Liver (tissue), 9 donors: ENCODE results near the gene MARK3. TPM values are rescaled to one million over a fixed set of nuclear protein-coding genes. Genes with fewer than 3 reads are reported as not detected.

Experiments used
- DNase-seq: peaks from one replicate; pipeline ENCODE4 v3.0.0-alpha.2; 2017; ENCODE audit warnings: low spot score
- H3K27ac ChIP-seq, 2 donors: one replicate each; pipeline ENCODE4 v1.7.0; 2013; ENCODE audit warnings: inconsistent platforms in 2 of 2, low read length in 2 of 2, control low read depth in 1 of 2, low read depth in 1 of 2, mild to moderate bottlenecking in 1 of 2
- H3K27me3 ChIP-seq, 4 donors: one replicate each; pipeline versions ENCODE4 v1.6.1 to v1.7.0; 2013; ENCODE audit warnings: low read length in 3 of 4, inconsistent platforms in 1 of 4, mild to moderate bottlenecking in 1 of 4, moderate library complexity in 1 of 4; ENCODE audit not compliant: control insufficient read depth in 4 of 4, insufficient read depth in 4 of 4
- H3K36me3 ChIP-seq, 4 donors: one replicate each; pipeline versions ENCODE4 v1.6.1 to v1.7.0; 2013; ENCODE audit warnings: low read length in 3 of 4, mild to moderate bottlenecking in 3 of 4, low read depth in 1 of 4, moderate library complexity in 1 of 4; ENCODE audit not compliant: control insufficient read depth in 4 of 4, insufficient read depth in 3 of 4
- H3K4me1 ChIP-seq, 4 donors: one replicate each; pipeline versions ENCODE4 v1.6.1 to v1.7.0; 2013; ENCODE audit warnings: low read length in 3 of 4, mild to moderate bottlenecking in 3 of 4, moderate library complexity in 1 of 4; ENCODE audit not compliant: control insufficient read depth in 4 of 4, insufficient read depth in 4 of 4
- H3K4me3 ChIP-seq, 3 donors: one replicate each; pipeline versions ENCODE4 v1.6.1 to v1.7.0; 2013; ENCODE audit warnings: low read length in 3 of 3, control low read depth in 1 of 3, low read depth in 1 of 3, mild to moderate bottlenecking in 1 of 3
- H3K9ac ChIP-seq, 2 donors: one replicate each; pipeline ENCODE4 v1.7.0; 2013; ENCODE audit warnings: low read length in 2 of 2, mild to moderate bottlenecking in 2 of 2, moderate library complexity in 2 of 2, control low read depth in 1 of 2, low read depth in 1 of 2
- H3K9me3 ChIP-seq, 4 donors: one replicate each; pipeline versions ENCODE4 v1.6.1 to v1.7.0; 2013; ENCODE audit warnings: low read length in 3 of 4; ENCODE audit not compliant: control insufficient read depth in 4 of 4
- ATF3 ChIP-seq: IDR thresholded peaks from 2 replicates; pipeline ENCODE4 v1.6.1; 2016; ENCODE audit warnings: antibody characterized with exemption
- EGR1 ChIP-seq, 2 donors: IDR thresholded peaks; 2 replicates each; pipeline ENCODE4 v1.6.1; 2016 to 2018; ENCODE audit warnings: antibody characterized with exemption in 2 of 2, low read depth in 2 of 2
- FOXA1 ChIP-seq: IDR thresholded peaks from 2 replicates; pipeline ENCODE4 v1.6.1; 2016; ENCODE audit warnings: antibody characterized with exemption
- FOXA2 ChIP-seq: IDR thresholded peaks from 2 replicates; pipeline ENCODE4 v1.6.1; 2016; ENCODE audit warnings: antibody characterized with exemption
- JUND ChIP-seq, 2 donors: IDR thresholded peaks; 2 replicates each; pipeline ENCODE4 v1.6.1; 2016; ENCODE audit warnings: antibody characterized with exemption in 2 of 2
- NR2F2 ChIP-seq: IDR thresholded peaks from 2 replicates; pipeline ENCODE4 v1.6.1; 2016; ENCODE audit warnings: antibody characterized with exemption
- RAD21 ChIP-seq, 2 donors: IDR thresholded peaks; 2 replicates each; pipeline ENCODE4 v1.6.1; 2016; ENCODE audit warnings: antibody characterized with exemption in 2 of 2, mild to moderate bottlenecking in 2 of 2
- REST ChIP-seq: IDR thresholded peaks from 2 replicates; pipeline ENCODE4 v1.6.1; 2016; ENCODE audit warnings: antibody characterized with exemption, mild to moderate bottlenecking
- TAF1 ChIP-seq: conservative IDR thresholded peaks from 2 replicates; pipeline ENCODE4 v1.6.1; 2016; ENCODE audit warnings: antibody characterized with exemption, mild to moderate bottlenecking
- YY1 ChIP-seq: IDR thresholded peaks from 2 replicates; pipeline ENCODE4 v1.6.1; 2016; ENCODE audit warnings: antibody characterized with exemption, mild to moderate bottlenecking
- WGBS: extraction: QIAGEN DNeasy Blood & Tissue Kit; methylation state at CpG from one replicate; pipeline ENCODE4 v1.1.7; 2013; 5-methylcytosine and 5-hydroxymethylcytosine counted together
- polyA plus RNA-seq, 2 donors: library from polyadenylated mRNA; stranded (reverse) in 1 of 2; unstranded in 1 of 2; fragments of 200-250 nt in 1 of 2; fragments of >200 nt in 1 of 2; fragmentation: Nextera tagmentation in 1 of 2; extraction: Ambion mirVana in 1 of 2; gene quantifications; one replicate each; pipeline versions ENCODE4 v1.2.1 to v1.2.3, GENCODE V29; 2013 to 2015
- total RNA-seq, 2 donors: library from RNA; depleted of rRNA; stranded (reverse); fragments of >200 nt; gene quantifications; one replicate each; pipeline ENCODE4 v1.2.3, GENCODE V29; 2014
- TF ChIP-seq, protein P1 (sequence below): IDR thresholded peaks from 2 replicates; pipeline ENCODE4 v1.6.1; 2016; ENCODE audit warnings: antibody characterized with exemption
- TF ChIP-seq, protein P2 (sequence below): fragments of 150-350 bp; IDR thresholded peaks from 2 replicates; pipeline ENCODE4 v1.5.1; 2017; ENCODE audit warnings: improper control_type of control experiment, low read depth, low read length; ENCODE audit not compliant: missing input control
- donor health status: healthy.
- donor health status: healthy.
- donor health status: healthy.
- donor health status: healthy.
- donor health status: healthy.

Gene MARK3
- total and polyA plus RNA-seq, 4 donors, result 14.1 to 86.0 (median 33.0) TPM

DNA sequence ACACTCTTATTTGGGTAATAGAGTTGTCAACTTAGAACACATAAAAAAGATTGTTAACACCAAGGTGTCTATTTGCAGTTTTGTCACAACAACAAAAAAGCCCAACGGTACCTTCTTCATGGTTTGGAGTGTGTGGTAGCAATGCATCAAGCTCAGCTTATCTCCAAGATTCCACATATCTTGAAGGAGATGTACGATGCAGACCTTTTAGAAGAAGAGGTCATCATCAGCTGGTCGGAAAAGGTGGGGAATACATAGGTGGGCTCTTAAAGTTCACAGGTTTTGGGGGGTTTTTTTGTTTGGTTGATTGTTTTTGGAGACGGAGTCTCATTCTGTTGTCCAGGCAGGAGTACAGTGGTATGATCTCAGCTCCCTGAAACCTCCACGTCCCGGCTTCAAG is 45.7 kb upstream of the MARK3 start:
- H3K4me1 ChIP-seq, result peaks cover 1 to 66% (median 57%) of the 10 kb centered on the region in 4 donors
- no peaks in the 10 kb centered on the region for H3K9me3 ChIP-seq
- no peak overlapping the region for H3K4me3 ChIP-seq
- WGBS, result 92% methylated on average over 6 of the region's 6 CpGs
- no peak overlapping the region for H3K27ac ChIP-seq
- no peak for DNase-seq
- H3K27me3 ChIP-seq, result no peaks in the 10 kb centered on the region
- H3K36me3 ChIP-seq, result peaks cover 24 to 93% (median 85%) of the 10 kb centered on the region in 4 donors
- no peak for TF ChIP-seq FOXA2
- TF ChIP-seq, protein P1, sequence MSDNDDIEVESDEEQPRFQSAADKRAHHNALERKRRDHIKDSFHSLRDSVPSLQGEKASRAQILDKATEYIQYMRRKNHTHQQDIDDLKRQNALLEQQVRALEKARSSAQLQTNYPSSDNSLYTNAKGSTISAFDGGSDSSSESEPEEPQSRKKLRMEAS, result no peak
- TF ChIP-seq RAD21 (IDR thresholded peaks at IDR 0.05), result no peak
- TF ChIP-seq YY1, result no peak
- TF ChIP-seq REST, result no peak
- no peak for TF ChIP-seq JUND (IDR thresholded peaks at IDR 0.05)
- H3K9ac ChIP-seq, result no peak overlapping the region

DNA sequence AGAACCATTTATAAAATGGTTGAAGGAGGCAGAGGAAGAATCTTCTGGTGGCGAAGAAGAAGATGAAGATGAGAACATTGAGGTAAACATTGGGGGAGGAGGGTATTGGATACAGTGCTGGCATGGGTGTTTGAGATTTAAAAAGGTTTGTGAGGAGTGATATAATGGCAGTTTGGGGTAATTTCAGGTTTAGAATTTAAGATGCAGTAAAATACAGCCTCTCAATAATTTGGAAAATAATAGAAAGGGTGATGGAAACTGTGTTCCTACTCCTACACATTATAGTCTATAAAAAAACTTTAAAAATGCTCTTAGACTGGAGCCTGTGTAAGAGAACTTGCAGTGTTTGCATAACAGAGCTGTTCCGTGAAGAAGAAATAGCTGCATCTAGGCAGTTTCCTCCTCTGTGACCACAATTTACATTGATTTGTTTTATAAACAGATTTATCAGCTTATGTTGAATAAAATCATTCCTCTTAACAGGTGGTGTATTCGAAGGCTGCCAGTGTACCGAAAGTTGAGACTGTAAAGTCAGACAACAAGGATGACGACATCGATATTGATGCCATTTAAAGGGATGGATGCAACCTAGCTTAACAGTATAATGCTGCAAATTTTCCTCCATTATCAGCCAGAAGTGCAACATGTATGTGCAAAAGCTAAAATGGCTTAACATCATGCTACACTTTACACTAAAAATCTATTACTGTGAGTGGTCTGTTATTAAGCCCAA is 44.6 kb upstream of the MARK3 start:
- H3K4me1 ChIP-seq, result peaks cover 1 to 62% (median 54%) of the 10 kb centered on the region in 4 donors
- 73% methylated on average over 6 of the region's 6 CpGs for whole genome bisulfite sequencing
- no peak for DNase-seq
- no peak overlapping the region for H3K4me3 ChIP-seq
- TF ChIP-seq NR2F2 (no peak), RAD21 (IDR thresholded peaks at IDR 0.05) (no peak), YY1 (no peak), TAF1 (no peak), JUND (IDR thresholded peaks at IDR 0.05) (no peak), EGR1 (IDR thresholded peaks at IDR 0.05; ENCODE audit: low read depth in 2 of 2) (no peak), ATF3 (no peak), FOXA1 (no peak)
- TF ChIP-seq, protein P2, sequence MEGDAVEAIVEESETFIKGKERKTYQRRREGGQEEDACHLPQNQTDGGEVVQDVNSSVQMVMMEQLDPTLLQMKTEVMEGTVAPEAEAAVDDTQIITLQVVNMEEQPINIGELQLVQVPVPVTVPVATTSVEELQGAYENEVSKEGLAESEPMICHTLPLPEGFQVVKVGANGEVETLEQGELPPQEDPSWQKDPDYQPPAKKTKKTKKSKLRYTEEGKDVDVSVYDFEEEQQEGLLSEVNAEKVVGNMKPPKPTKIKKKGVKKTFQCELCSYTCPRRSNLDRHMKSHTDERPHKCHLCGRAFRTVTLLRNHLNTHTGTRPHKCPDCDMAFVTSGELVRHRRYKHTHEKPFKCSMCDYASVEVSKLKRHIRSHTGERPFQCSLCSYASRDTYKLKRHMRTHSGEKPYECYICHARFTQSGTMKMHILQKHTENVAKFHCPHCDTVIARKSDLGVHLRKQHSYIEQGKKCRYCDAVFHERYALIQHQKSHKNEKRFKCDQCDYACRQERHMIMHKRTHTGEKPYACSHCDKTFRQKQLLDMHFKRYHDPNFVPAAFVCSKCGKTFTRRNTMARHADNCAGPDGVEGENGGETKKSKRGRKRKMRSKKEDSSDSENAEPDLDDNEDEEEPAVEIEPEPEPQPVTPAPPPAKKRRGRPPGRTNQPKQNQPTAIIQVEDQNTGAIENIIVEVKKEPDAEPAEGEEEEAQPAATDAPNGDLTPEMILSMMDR, result no peak
- H3K9me3 ChIP-seq, result no peaks in the 10 kb centered on the region
- no peaks in the 10 kb centered on the region for H3K27me3 ChIP-seq
- H3K36me3 ChIP-seq, result peaks cover 24 to 90% (median 85%) of the 10 kb centered on the region in 4 donors
- no peak overlapping the region for H3K27ac ChIP-seq
- no peak overlapping the region for H3K9ac ChIP-seq
